Measurements from ENCODE around the gene ROBO2. TPM values are rescaled to one million over a fixed set of nuclear protein-coding genes. Genes with fewer than 3 reads are reported as not detected.

ROBO2 gene
- total RNA-seq, 4 donors from 2014 or later: 0.30 to 4.3 (median 2.0) TPM

GRCh38 chr3:77365152-77365551 lies 325.3 kb downstream of the ROBO2 start:
- TF ChIP-seq POLR2A (IDR thresholded peaks at IDR 0.05) (no peak), CTCF (IDR thresholded peaks at IDR 0.05) (no peak)

GRCh38 chr3:77370413-77370812 lies 330.5 kb downstream of the ROBO2 start:
- WGBS, 2 donors: 19 to 21% methylated on average over 5 of the region's 5 CpGs
- intact Hi-C loops (cut with DNase I; ENCODE audit: low total_unique reads): no loop called here
- H3K4me3 ChIP-seq (ENCODE audit: low read depth, poor library complexity, severe bottlenecking): no peak overlapping the region
- peak; percentile 30 to 86 for DNase-seq (ENCODE audit: low spot score in 2 of 2)
- TF ChIP-seq CTCF (IDR thresholded peaks at IDR 0.05): no peak
- no peak for TF ChIP-seq POLR2A (IDR thresholded peaks at IDR 0.05)

More at GRCh38 chr3:77365152-77365551, 325.3 kb downstream of the ROBO2 start:
- no peak for DNase-seq (ENCODE audit: low spot score in 2 of 2)
- intact Hi-C loops (cut with DNase I; ENCODE audit: low total_unique reads): no loop called here
- 84 to 86% methylated on average over 1 of the region's 1 CpG for WGBS, 2 donors
- no peak overlapping the region for H3K4me3 ChIP-seq (ENCODE audit: low read depth, poor library complexity, severe bottlenecking)

GRCh38 chr3:77372018-77372417 lies 332.1 kb downstream of the ROBO2 start:
- intact Hi-C loops (cut with DNase I; ENCODE audit: low total_unique reads): no loop called here

GRCh38 chr3:77372634-77373346 lies 332.9 kb downstream of the ROBO2 start:
- intact Hi-C loops (cut with DNase I; ENCODE audit: low total_unique reads): no loop called here
- WGBS, 2 donors: 94 to 97% methylated on average over 2 of the region's 2 CpGs
- TF ChIP-seq POLR2A (IDR thresholded peaks at IDR 0.05) (no peak), CTCF (IDR thresholded peaks at IDR 0.05) (no peak)
- no peak overlapping the region for H3K4me3 ChIP-seq (ENCODE audit: low read depth, poor library complexity, severe bottlenecking)
- no peak for DNase-seq (ENCODE audit: low spot score in 2 of 2)

More at GRCh38 chr3:77372018-77372417, 332.1 kb downstream of the ROBO2 start:
- no peak for TF ChIP-seq POLR2A (IDR thresholded peaks at IDR 0.05)
- TF ChIP-seq CTCF (IDR thresholded peaks at IDR 0.05): no peak
- DNase-seq (ENCODE audit: low spot score in 2 of 2): no peak
- 70 to 76% methylated on average over 3 of the region's 3 CpGs for WGBS, 2 donors
- H3K4me3 ChIP-seq (ENCODE audit: low read depth, poor library complexity, severe bottlenecking): no peak overlapping the region

GRCh38 chr3:77373619-77374018 lies 333.7 kb downstream of the ROBO2 start:
- no peak for TF ChIP-seq POLR2A (IDR thresholded peaks at IDR 0.05)
- no peak for TF ChIP-seq CTCF (IDR thresholded peaks at IDR 0.05)
- H3K4me3 ChIP-seq (ENCODE audit: low read depth, poor library complexity, severe bottlenecking): no peak overlapping the region
- WGBS, 2 donors: 85% methylated on average over 6 of the region's 6 CpGs
- DNase-seq (ENCODE audit: low spot score in 2 of 2): no peak
- intact Hi-C loops (cut with DNase I; ENCODE audit: low total_unique reads): no loop called here

- TF ChIP-seq POLR2A (IDR thresholded peaks at IDR 0.05) (no peak), CTCF (IDR thresholded peaks at IDR 0.05) (no peak)
Observed at GRCh38 chr3:77376511-77376910, 336.6 kb downstream of the ROBO2 start.

More at GRCh38 chr3:77376511-77376910, 336.6 kb downstream of the ROBO2 start:
- no peak for DNase-seq (ENCODE audit: low spot score in 2 of 2)
- 96 to 98% methylated on average over 2 of the region's 2 CpGs for WGBS, 2 donors
- intact Hi-C loops (cut with DNase I; ENCODE audit: low total_unique reads): no loop called here
- no peak overlapping the region for H3K4me3 ChIP-seq (ENCODE audit: low read depth, poor library complexity, severe bottlenecking)

Measured in lower leg skin (tissue), 4 donors.